HG03469 (cell line): Measurements from ENCODE around the gene ABHD17B.
A peak's percentile ranks its signal among the peaks of the same experiment; 100 is the strongest.

Experiments used
- ATAC-seq: cut with Tn5 transposase; IDR thresholded peaks from one replicate; pipeline ENCODE4 v1.9.1; 2021; ENCODE audit warnings: mild to moderate bottlenecking, moderate library complexity, moderate number of reproducible peaks; ENCODE audit not compliant: unreplicated experiment

ABHD17B gene

GRCh38 chr9:71879644-71880174 lies 31.3 kb downstream of the ABHD17B start:
- ATAC-seq, result no peak

- ATAC-seq, result no peak
Measured at GRCh38 chr9:71878327-71879274, 32.4 kb downstream of the ABHD17B start.

DNA sequence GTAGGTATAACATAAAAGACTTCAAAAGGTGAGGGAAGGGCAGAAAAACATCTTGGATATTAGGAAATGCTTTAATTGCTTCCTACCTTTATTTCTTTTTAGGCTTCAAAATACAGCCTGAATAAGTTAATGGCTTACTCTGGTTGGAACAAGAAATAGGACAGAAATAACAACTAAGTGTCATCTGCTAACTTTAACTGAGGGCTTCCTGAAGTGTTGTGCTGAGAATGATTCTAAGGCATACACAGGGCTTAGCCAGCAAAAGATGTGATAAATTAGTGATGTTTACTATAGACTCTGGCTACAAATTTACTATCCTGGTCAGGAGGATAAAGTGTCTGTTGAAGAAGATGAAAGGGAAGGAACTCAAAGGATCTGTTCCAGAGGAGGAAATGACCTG lies 34.2 kb downstream of the ABHD17B start:
- no peak for ATAC-seq

- no peak for ATAC-seq
Measured at GRCh38 chr9:71876106-71876505, 34.9 kb downstream of the ABHD17B start.

- no peak for ATAC-seq
Measured at GRCh38 chr9:71875345-71875744, 35.6 kb downstream of the ABHD17B start.

GRCh38 chr9:71863631-71864030 lies 47.4 kb downstream of the ABHD17B start:
- no peak for ATAC-seq

- ATAC-seq, result no peak
Measured at GRCh38 chr9:71861618-71862017, 49.4 kb downstream of the ABHD17B start.

GRCh38 chr9:71859939-71860338 lies 51.1 kb downstream of the ABHD17B start:
- ATAC-seq, result no peak

- ATAC-seq, result peak; percentile 86
Measured at GRCh38 chr9:71858812-71859211, 52.2 kb downstream of the ABHD17B start.

DNA sequence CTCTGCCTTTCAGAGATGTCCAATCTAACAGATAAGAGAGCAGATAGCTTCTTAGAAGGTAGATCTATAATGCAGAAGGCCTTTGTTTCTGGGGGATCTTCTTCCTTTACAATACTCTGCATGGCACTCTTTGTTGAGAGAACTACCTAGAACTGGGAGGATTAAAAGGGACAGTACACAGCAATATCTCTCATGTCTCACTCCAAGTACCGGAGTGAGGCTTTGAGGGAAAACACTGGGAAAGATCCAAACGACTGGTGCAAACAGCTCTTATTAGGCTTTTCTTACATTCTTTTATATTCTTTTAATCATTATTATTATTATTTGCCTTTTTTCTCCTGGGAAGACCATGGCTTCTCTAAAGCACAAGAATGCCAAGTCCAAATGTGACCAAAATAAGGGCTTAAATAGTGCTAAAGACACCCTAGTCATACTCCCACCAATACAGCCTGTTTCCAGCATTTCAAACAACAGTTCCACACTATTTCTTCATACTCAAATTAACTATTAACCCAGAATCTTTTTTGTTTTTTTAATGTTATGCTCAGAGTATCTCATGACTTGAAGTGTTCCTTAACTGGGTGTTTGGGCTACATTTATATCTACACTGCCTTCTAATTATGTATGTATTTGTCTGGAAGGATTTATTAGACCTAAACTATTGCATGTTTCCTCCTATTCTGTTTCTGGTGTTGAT lies 52.7 kb downstream of the ABHD17B start:
- no peak for ATAC-seq

GRCh38 chr9:71857159-71857558 lies 53.8 kb downstream of the ABHD17B start:
- no peak for ATAC-seq

DNA sequence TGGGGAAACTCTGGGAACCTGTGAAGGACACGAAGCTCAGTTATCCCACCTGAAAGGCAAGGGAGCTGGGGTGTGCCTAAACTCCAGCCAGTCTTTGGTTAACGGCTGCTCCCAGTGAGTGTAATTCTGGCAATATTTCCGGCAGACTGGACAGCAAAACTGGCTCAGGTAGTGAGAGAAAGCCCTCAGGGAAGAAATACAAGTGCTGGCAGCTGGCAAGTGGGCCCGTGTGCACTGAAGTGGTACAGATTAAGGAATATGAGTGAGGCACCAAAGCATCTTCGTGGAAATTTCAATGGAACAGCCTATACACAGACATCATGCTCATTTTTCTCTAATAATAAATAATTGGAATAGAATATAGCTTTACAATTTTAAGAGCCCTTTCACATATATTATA lies 56.2 kb downstream of the ABHD17B start:
- ATAC-seq, result no peak

GRCh38 chr9:71853084-71853483 lies 57.9 kb downstream of the ABHD17B start:
- ATAC-seq, result no peak

DNA sequence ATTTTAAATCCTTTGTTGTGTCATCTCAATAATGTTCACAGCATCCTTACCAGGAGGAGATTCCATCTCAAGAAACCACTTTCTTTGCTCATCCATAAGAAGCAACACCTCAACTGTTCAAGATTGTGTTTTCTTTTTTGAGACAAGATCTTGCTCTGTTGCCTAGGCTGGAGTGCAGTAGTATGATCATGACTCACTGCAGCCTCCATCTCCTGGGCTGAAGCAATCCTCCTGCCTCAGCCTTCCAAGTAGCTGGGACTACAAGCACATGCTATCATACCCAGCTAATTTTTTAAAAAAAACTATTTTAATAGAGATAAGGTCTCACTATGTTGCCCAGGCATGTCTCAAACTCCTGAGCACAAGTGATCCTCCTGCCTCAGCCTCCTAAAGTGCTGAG lies 60.0 kb downstream of the ABHD17B start:
- no peak for ATAC-seq

GRCh38 chr9:71847892-71848291 lies 63.1 kb downstream of the ABHD17B start:
- ATAC-seq, result no peak

DNA sequence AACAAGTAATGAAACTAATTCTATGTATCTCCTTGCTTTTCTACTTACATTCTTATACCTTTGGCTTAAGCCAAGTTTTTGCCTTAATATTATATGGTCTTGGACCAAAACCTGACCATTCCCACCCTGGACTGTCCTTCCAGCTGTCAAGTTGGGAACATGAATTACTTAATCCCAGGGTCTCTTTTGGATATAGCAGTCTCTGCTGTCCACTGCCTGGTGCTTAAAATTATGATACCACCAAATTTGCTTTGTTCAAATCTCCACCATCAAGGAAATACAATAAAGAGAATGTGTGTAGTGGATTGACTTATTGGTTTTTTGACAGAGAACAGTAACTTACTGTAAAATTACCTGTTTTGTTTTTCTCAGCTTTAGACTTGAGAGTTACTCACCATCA lies 66.2 kb downstream of the ABHD17B start:
- ATAC-seq, result no peak

GRCh38 chr9:71839668-71840067 lies 71.3 kb downstream of the ABHD17B start:
- no peak for ATAC-seq

DNA sequence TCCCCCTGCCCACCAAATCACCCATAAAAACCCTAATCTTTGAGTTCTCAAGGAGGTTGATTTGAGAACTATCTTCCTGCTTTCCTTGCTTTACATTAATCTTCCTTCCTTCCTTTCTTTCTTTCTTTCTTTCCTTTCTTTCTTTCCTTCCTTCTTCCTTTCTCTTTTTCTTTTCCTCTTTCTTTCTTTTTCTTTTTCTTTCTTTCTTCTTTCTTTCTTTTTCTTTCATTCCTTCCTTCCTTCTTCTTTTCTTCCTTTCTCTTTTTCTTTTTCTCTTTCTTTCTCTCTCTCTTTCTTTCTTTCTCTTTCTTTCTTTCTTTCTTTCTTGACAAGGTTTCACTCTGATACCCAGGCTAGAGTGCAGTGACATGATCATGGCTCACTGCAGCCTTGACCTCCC lies 75.4 kb downstream of the ABHD17B start:
- no peak for ATAC-seq

DNA sequence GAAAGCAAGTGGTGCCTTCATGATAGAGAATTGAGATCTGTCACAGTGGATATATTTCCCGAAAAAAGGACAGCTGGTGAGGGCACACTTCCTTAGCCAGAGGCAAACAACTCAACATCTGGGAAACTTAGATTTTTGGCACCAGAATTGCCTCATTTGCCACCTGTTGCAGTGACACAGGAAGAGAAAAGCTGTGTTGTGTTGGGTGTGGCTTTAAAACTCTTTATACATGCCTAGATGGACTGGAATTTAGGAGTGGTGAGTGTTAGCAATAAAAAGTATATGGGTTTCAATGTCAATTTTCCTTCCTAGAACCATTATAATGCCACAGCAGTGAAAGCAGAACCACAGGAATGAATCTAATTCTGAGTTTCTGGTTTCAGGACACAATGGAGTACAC lies 80.1 kb downstream of the ABHD17B start:
- no peak for ATAC-seq

DNA sequence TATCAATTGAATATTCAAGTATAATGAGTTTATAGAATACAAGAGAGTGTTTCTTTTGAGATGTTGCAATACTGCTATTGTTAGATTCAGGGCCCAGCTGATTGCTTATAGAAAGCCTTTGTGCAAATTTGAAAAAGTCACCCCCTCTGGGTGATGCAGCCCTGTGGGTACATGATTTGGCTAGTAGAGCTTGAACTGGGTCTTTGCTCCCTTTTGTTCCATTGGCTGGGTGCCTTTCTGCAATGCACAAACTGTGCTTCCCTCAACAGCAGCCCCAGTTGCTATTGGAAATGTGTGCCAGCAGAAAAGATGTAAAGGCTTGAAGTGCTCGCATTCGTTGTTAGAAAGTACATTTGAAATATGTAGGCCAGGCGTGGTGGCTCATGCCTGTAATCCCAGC lies 80.8 kb downstream of the ABHD17B start:
- ATAC-seq, result no peak

- no peak for ATAC-seq
Measured at GRCh38 chr9:71826279-71826678, 84.7 kb downstream of the ABHD17B start.

- no peak for ATAC-seq
Measured at GRCh38 chr9:71824257-71824656, 86.7 kb downstream of the ABHD17B start.
